Stomach (tissue), 4 donors: ENCODE measurements around the gene GRB10.

Experiments used
- POLR2A ChIP-seq, 4 donors: fragments of 450-650 bp; IDR thresholded peaks; one replicate each; pipeline ENCODE4 v1.6.1; 2016; ENCODE audit warnings: antibody characterized with exemption in 4 of 4, control low read depth in 2 of 4, mild to moderate bottlenecking in 1 of 4, moderate library complexity in 1 of 4
- POLR2AphosphoS5 ChIP-seq, 3 donors: sonication (generic); formaldehyde crosslinking; IDR thresholded peaks; one replicate each; pipeline ENCODE4 v1.6.1; 2016; ENCODE audit warnings: antibody characterized with exemption in 3 of 3
- TF ChIP-seq, protein P1 (sequence below), 7 experiments: fragments of 450-650 bp in 4 of 7; fragments of 200-600 bp in 3 of 7; sonication (generic) in 3 of 7; IDR thresholded peaks; one replicate each; pipeline ENCODE4 v1.5.1; 2016 to 2019; ENCODE audit warnings: antibody characterized with exemption in 7 of 7, control low read depth in 2 of 7, mild to moderate bottlenecking in 1 of 7

- TF ChIP-seq, protein P1, sequence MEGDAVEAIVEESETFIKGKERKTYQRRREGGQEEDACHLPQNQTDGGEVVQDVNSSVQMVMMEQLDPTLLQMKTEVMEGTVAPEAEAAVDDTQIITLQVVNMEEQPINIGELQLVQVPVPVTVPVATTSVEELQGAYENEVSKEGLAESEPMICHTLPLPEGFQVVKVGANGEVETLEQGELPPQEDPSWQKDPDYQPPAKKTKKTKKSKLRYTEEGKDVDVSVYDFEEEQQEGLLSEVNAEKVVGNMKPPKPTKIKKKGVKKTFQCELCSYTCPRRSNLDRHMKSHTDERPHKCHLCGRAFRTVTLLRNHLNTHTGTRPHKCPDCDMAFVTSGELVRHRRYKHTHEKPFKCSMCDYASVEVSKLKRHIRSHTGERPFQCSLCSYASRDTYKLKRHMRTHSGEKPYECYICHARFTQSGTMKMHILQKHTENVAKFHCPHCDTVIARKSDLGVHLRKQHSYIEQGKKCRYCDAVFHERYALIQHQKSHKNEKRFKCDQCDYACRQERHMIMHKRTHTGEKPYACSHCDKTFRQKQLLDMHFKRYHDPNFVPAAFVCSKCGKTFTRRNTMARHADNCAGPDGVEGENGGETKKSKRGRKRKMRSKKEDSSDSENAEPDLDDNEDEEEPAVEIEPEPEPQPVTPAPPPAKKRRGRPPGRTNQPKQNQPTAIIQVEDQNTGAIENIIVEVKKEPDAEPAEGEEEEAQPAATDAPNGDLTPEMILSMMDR (IDR thresholded peaks at IDR 0.05): no peak
- TF ChIP-seq POLR2A (IDR thresholded peaks at IDR 0.05): no peak
- TF ChIP-seq POLR2AphosphoS5 (IDR thresholded peaks at IDR 0.05): no peak
Observed at GRCh38 chr7:50815138-50815537, 32.4 kb upstream of the GRB10 start.
